H1 (cell line): Measurements from ENCODE around the gene STX16. TPM values are rescaled to one million over a fixed set of nuclear protein-coding genes. Genes with fewer than 3 reads are reported as not detected.

Experiments
- CTCF ChIA-PET: fragments of 300-600 bp; sonication (Branson Sonifier 250); formaldehyde crosslinking; loops from one replicate; lab custom pipeline; 2021; ENCODE audit not compliant: partially characterized antibody; lab: Charles Lee
- POLR2A ChIA-PET: fragments of 300-600 bp; sonication (Branson Sonifier 250); formaldehyde crosslinking; loops from one replicate; lab custom pipeline; 2021; ENCODE audit warnings: inconsistent platforms; ENCODE audit not compliant: partially characterized antibody; lab: Charles Lee
- DNase-seq, 2 experiments: peaks; one replicate each; pipeline versions ENCODE4 v3.0.0 to v3.0.0-alpha.2; 2010 to 2022; ENCODE audit warnings: low spot score in 2 of 2, low read depth in 1 of 2, mixed read lengths in 1 of 2
- FAIRE-seq: peaks from 2 replicates; lab custom pipeline; 2011; peaks lifted over from hg19 to GRCh38; lab: Jason Lieb, UNC
- H2AFZ ChIP-seq: 2 replicates; pipeline ENCODE4 v1.8.1; 2012; ENCODE audit warnings: low read length, inconsistent platforms
- H2AK5ac ChIP-seq: 2 replicates; pipeline ENCODE4 v1.6.1; 2013; ENCODE audit warnings: low read depth, low read length
- H2BK120ac ChIP-seq: replicated peaks from 2 replicates; pipeline ENCODE3; 2013; ENCODE audit warnings: low read depth, low read length, inconsistent platforms
- H2BK12ac ChIP-seq: 2 replicates; pipeline ENCODE4 v1.6.1; 2013; ENCODE audit warnings: low read depth, low read length
- H2BK15ac ChIP-seq: 2 replicates; pipeline ENCODE4 v1.6.1; 2013; ENCODE audit warnings: low read length
- H2BK20ac ChIP-seq: 2 replicates; pipeline ENCODE4 v1.6.1; 2013; ENCODE audit warnings: low read length
- H2BK5ac ChIP-seq: 2 replicates; pipeline ENCODE4 v1.6.1; 2013; ENCODE audit warnings: low read depth, low read length
- H3K14ac ChIP-seq: 2 replicates; pipeline ENCODE4 v1.6.1; 2013; ENCODE audit warnings: inconsistent platforms; ENCODE audit not compliant: insufficient read length
- H3K18ac ChIP-seq: 2 replicates; pipeline ENCODE4 v1.6.1; 2013; ENCODE audit warnings: low read length; ENCODE audit errors: extremely low read depth
- H3K23ac ChIP-seq: 2 replicates; pipeline ENCODE4 v1.6.1; 2013; ENCODE audit warnings: inconsistent platforms; ENCODE audit not compliant: insufficient read length
- H3K23me2 ChIP-seq: 2 replicates; pipeline ENCODE4 v1.6.1; 2013; ENCODE audit warnings: low read depth, low read length
- H3K27ac ChIP-seq: 2 replicates; pipeline ENCODE4 v1.6.1; 2011; ENCODE audit warnings: low read depth, low read length, inconsistent platforms
- H3K27me3 ChIP-seq, 4 experiments: replicated peaks in 1 of 4; 1 replicate in 1 of 4; 2 replicates in 3 of 4; pipeline versions ENCODE4 v1.6.1 to v1.8.1; 2011 to 2013; ENCODE audit warnings: low read length in 3 of 4, mild to moderate bottlenecking in 3 of 4, inconsistent platforms in 2 of 4, mixed read lengths in 2 of 4, moderate library complexity in 1 of 4; ENCODE audit not compliant: control insufficient read depth in 3 of 4, insufficient read depth in 3 of 4; ENCODE audit errors: extremely low read depth in 1 of 4
- H3K36me3 ChIP-seq, 4 experiments: 2 replicates each; pipeline versions ENCODE4 v1.6.1 to v1.8.1; 2011 to 2013; ENCODE audit warnings: mild to moderate bottlenecking in 4 of 4, low read length in 3 of 4, moderate library complexity in 2 of 4, control low read depth in 1 of 4, inconsistent platforms in 1 of 4; ENCODE audit not compliant: insufficient read depth in 4 of 4, control insufficient read depth in 2 of 4
- H3K4ac ChIP-seq: replicated peaks from 2 replicates; pipeline ENCODE3; 2013; ENCODE audit warnings: low read length, low read depth, mixed read lengths, inconsistent platforms; ENCODE audit not compliant: insufficient read length
- H3K4me1 ChIP-seq, 4 experiments: replicated peaks in 1 of 4; 1 replicate in 1 of 4; 2 replicates in 3 of 4; pipeline versions ENCODE4 v1.6.1 to v1.8.1; 2011 to 2013; ENCODE audit warnings: low read length in 3 of 4, inconsistent platforms in 2 of 4, mixed read lengths in 1 of 4; ENCODE audit not compliant: insufficient read depth in 4 of 4, control insufficient read depth in 3 of 4
- H3K4me2 ChIP-seq, 2 experiments: 2 replicates each; pipeline versions ENCODE4 v1.6.1 to v1.8.1; 2011 to 2013; ENCODE audit warnings: low read depth in 2 of 2, low read length in 2 of 2, control low read depth in 1 of 2, inconsistent platforms in 1 of 2, mild to moderate bottlenecking in 1 of 2; ENCODE audit not compliant: insufficient read depth in 1 of 2
- H3K4me3 ChIP-seq, 4 experiments: fragments of 200-600, 300-600 bp in 1 of 4; sonication (generic), shearing (Covaris generic), sonication (Bioruptor Twin) in 1 of 4; 2 replicates each; pipeline versions ENCODE4 v1.5.1 to v1.8.1; 2011 to 2016; ENCODE audit warnings: low read length in 4 of 4, low read depth in 3 of 4, control low read depth in 2 of 4, inconsistent platforms in 2 of 4, mild to moderate bottlenecking in 2 of 4, mixed read lengths in 1 of 4, moderate library complexity in 1 of 4; ENCODE audit not compliant: insufficient read depth in 2 of 4; ENCODE audit errors: extremely low read depth in 1 of 4
- H3K56ac ChIP-seq: replicated peaks from 2 replicates; pipeline ENCODE3; 2013; ENCODE audit warnings: low read depth, mild to moderate bottlenecking, mixed read lengths, low read length, inconsistent platforms; ENCODE audit not compliant: insufficient read length
- H3K79me1 ChIP-seq: 2 replicates; pipeline ENCODE4 v1.6.1; 2013; ENCODE audit warnings: low read depth, low read length, control low read depth
- H3K79me2 ChIP-seq, 2 experiments: 2 replicates each; pipeline versions ENCODE4 v1.6.1 to v1.8.1; 2012 to 2013; ENCODE audit warnings: low read length in 2 of 2, mild to moderate bottlenecking in 2 of 2, inconsistent platforms in 1 of 2; ENCODE audit not compliant: insufficient read depth in 2 of 2, control insufficient read depth in 1 of 2
- H3K9ac ChIP-seq, 4 experiments: replicated peaks in 1 of 4; 1 replicate in 1 of 4; 2 replicates in 3 of 4; pipeline versions ENCODE4 v1.6.1 to v1.8.1; 2011 to 2013; ENCODE audit warnings: low read depth in 3 of 4, low read length in 3 of 4, control low read depth in 2 of 4, mild to moderate bottlenecking in 2 of 4, moderate library complexity in 2 of 4, inconsistent platforms in 1 of 4; ENCODE audit errors: extremely low read depth in 1 of 4
- H3K9me3 ChIP-seq, 2 experiments: 2 replicates each; pipeline versions ENCODE4 v1.6.1 to v1.8.1; 2012 to 2013; ENCODE audit warnings: mild to moderate bottlenecking in 2 of 2, moderate library complexity in 2 of 2, control low read depth in 1 of 2, inconsistent platforms in 1 of 2, low read depth in 1 of 2, low read length in 1 of 2, mixed read lengths in 1 of 2; ENCODE audit not compliant: insufficient read depth in 2 of 2
- H4K20me1 ChIP-seq, 2 experiments: replicated peaks in 1 of 2; 2 replicates each; pipeline versions ENCODE3 to v1.8.1; 2011 to 2013; ENCODE audit warnings: inconsistent platforms in 2 of 2, low read length in 2 of 2, mild to moderate bottlenecking in 1 of 2; ENCODE audit not compliant: insufficient read depth in 2 of 2, control insufficient read depth in 1 of 2
- H4K5ac ChIP-seq: 2 replicates; pipeline ENCODE4 v1.6.1; 2013; ENCODE audit warnings: low read length, low read depth, mixed read lengths, inconsistent platforms; ENCODE audit not compliant: insufficient read length
- H4K8ac ChIP-seq: 2 replicates; pipeline ENCODE4 v1.8.0; 2013; ENCODE audit warnings: mild to moderate bottlenecking, moderate library complexity, low read length, inconsistent platforms; ENCODE audit not compliant: insufficient read depth; ENCODE audit errors: extremely low read depth
- H4K91ac ChIP-seq: replicated peaks from 2 replicates; pipeline ENCODE3; 2013; ENCODE audit warnings: low read length, mixed read lengths, inconsistent platforms; ENCODE audit not compliant: insufficient read length
- CHD2 ChIP-seq: IDR thresholded peaks from 2 replicates; pipeline ENCODE4 v1.6.1; 2012; ENCODE audit warnings: low read length, improper control_type of control experiment
- CREB1 ChIP-seq: IDR thresholded peaks from 2 replicates; pipeline ENCODE4 v1.6.1; 2012; ENCODE audit warnings: inconsistent platforms
- HDAC6 ChIP-seq: IDR thresholded peaks from one replicate; pipeline ENCODE4 v1.7.1; 2012; ENCODE audit warnings: low read depth, mild to moderate bottlenecking, inconsistent platforms, low read length, moderate library complexity
- JUN ChIP-seq: IDR thresholded peaks from 2 replicates; pipeline ENCODE4 v1.6.1; 2011; ENCODE audit warnings: low read depth, mild to moderate bottlenecking, improper control_type of control experiment, low read length
- KDM1A ChIP-seq: fragments of 200-600, 300-600 bp; sonication (generic); IDR thresholded peaks from 2 replicates; pipeline ENCODE4 v1.7.1; 2016; ENCODE audit warnings: mild to moderate bottlenecking, low read length, borderline replicate concordance
- MAFK ChIP-seq: IDR thresholded peaks from 2 replicates; pipeline ENCODE4 v1.6.1; 2012; ENCODE audit warnings: low read depth, mild to moderate bottlenecking, improper control_type of control experiment, low read length
- RBBP5 ChIP-seq: IDR thresholded peaks from 2 replicates; pipeline ENCODE4 v1.7.1; 2012; ENCODE audit warnings: low read depth, mild to moderate bottlenecking, inconsistent platforms, low read length, moderate library complexity, borderline replicate concordance
- SIN3A ChIP-seq, 2 experiments: IDR thresholded peaks in 1 of 2; conservative IDR thresholded peaks in 1 of 2; 2 replicates each; pipeline ENCODE4 v1.6.1; 2011 to 2012; ENCODE audit warnings: low read length in 2 of 2, improper control_type of control experiment in 1 of 2, low read depth in 1 of 2, mild to moderate bottlenecking in 1 of 2
- SRF ChIP-seq: IDR thresholded peaks from 2 replicates; pipeline ENCODE4 v1.6.1; 2011; ENCODE audit warnings: mild to moderate bottlenecking, low read depth, low read length, moderate library complexity
- WGBS, 2 experiments: shearing (Covaris generic) in 1 of 2; methylation state at CpG; one replicate each; pipeline versions ENCODE4 v1.1.6 to v1.1.7; 2013 to 2015; ENCODE audit warnings: low lambda C conversion rate in 2 of 2, mixed read lengths in 2 of 2, inconsistent platforms in 1 of 2, low coverage in 1 of 2, missing lambda C conversion rate in 1 of 2; ENCODE audit not compliant: insufficient replicate concordance in 2 of 2, insufficient coverage in 1 of 2, insufficient read length in 1 of 2; ENCODE audit errors: extremely low coverage in 1 of 2, missing lambda C conversion rate in 1 of 2; 5-methylcytosine and 5-hydroxymethylcytosine counted together
- polyA plus RNA-seq, 7 experiments: library from polyadenylated mRNA; depleted of rRNA in 3 of 7; stranded (reverse) in 5 of 7; unstranded in 2 of 7; fragments of >200 nt in 5 of 7; fragments of 200-250 nt in 2 of 7; gene quantifications; 1 replicate in 5 of 7; 2 replicates in 1 of 7; 4 replicates in 1 of 7; pipeline versions ENCODE4 v1.2.1 to v1.2.3, GENCODE V29; 2011 to 2013; ENCODE audit warnings: missing spikeins in 2 of 7, mixed read lengths in 2 of 7
- total RNA-seq: library from RNA; stranded (reverse); fragmentation: NEBNext Ultra II Directional; extraction: Animal tissue kit (Norgen Biotek cat#: 25700); gene quantifications from 2 replicates; pipeline ENCODE4 v1.2.1, GENCODE V29; 2021
- TF ChIP-seq, protein P1 (sequence below): IDR thresholded peaks from 2 replicates; pipeline ENCODE4 v1.6.1; 2012; ENCODE audit warnings: low read length, inconsistent platforms

STX16 gene
- total and polyA plus RNA-seq, 2 of the 8 experiments (the other 6 are each of a cell fraction or from before 2014, with no cell fraction given), result 45.2 to 61.6 TPM

DNA sequence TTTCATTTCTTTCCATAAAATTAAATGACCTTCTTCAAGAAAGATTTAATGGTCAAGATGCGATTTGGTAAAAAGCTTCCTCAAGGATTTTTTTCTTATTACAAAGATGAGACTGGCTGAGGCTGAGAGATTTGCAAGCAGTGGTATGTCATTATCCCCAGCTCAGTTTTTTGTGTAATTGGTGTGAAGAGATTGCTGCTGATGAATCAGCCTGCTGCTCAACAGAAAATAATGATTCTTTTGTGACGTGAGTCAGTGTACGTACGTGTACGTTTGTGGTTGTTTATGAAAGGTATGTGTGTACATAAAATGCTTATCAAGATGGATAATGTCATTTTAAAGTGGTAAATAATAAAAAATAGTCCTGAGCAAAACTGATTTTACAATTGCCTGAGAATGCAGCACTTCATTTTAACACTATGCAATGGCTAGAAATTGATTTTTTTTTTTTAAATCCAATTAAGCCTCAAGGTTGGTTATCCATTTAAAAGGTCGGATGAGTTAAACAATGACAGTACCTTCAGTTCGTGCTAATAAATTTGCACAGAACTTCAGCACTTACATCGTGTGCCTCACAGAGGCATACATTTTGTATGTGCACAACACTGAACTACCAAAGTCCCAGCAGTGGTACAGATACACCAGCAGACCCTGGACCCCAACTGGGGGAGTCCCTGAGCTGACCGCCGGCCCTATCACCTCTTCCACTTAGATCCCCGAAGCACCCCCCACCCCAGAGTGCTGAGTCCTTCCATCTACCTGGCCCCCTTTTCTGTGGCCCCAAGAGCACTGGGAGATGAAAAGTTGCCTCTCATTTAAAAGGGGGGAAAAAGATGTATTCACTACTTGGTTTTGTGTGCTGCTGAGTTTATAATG lies 31.8 kb downstream of the STX16 start:
- H4K8ac ChIP-seq, result no peak overlapping the region
- H2BK15ac ChIP-seq, result no peak overlapping the region
- ChIA-PET POLR2A (interaction anchor here (0.9 to 3.0 kb wide), 4 partner anchors 9 to 23 kb away, joined by 3 to 15 read pairs (median 5); partner anchors contain the start of gene NPEPL1), CTCF (interaction anchor here (1.4 kb wide), 1 partner anchor 35 kb away, joined by 3 read pairs; no protein-coding TSS in a partner anchor)
- no peak overlapping the region for H4K5ac ChIP-seq
- H4K20me1 ChIP-seq, result no peaks in the 10 kb centered on the region
- peaks cover 0 to 20% (median 9%) of the 10 kb centered on the region in 4 experiments; a peak in 4 of 8 replicates for H3K36me3 ChIP-seq
- H2BK20ac ChIP-seq, result no peak overlapping the region
- H3K56ac ChIP-seq, result no peak overlapping the region
- H4K91ac ChIP-seq, result no peak overlapping the region
- H3K23me2 ChIP-seq, result peaks cover 2% of the 10 kb centered on the region; the same call in 1 of the 2 replicates
- H3K79me2 ChIP-seq, result no peaks in the 10 kb centered on the region; a peak in 1 of 4 replicates
- H3K4me3 ChIP-seq, result no peak overlapping the region
- no peaks in the 10 kb centered on the region for H3K9me3 ChIP-seq
- no peak overlapping the region for H3K9ac ChIP-seq
- no peak overlapping the region for H2BK12ac ChIP-seq
- no peak overlapping the region for H2AFZ ChIP-seq
- peaks cover 0 to 3% (median under 1%) of the 10 kb centered on the region in 4 experiments; a peak in 3 of 7 replicates for H3K4me1 ChIP-seq
- FAIRE-seq (no peak), DNase-seq (peak in 1 of 2 experiments; percentile 24)
- H3K14ac ChIP-seq, result no peak overlapping the region
- H2BK5ac ChIP-seq, result no peak overlapping the region
- H3K23ac ChIP-seq, result no peak overlapping the region
- no peak overlapping the region for H3K4me2 ChIP-seq
- no peaks in the 10 kb centered on the region; the same call in 1 of the 2 replicates for H3K79me1 ChIP-seq
- H2AK5ac ChIP-seq, result no peak overlapping the region
- H3K18ac ChIP-seq, result no peak overlapping the region
- no peak overlapping the region for H3K27ac ChIP-seq
- 92% methylated on average over 11 of the region's 11 CpGs; no CpG with 5 or more reads in 1 of the 2 experiments for WGBS, 2 experiments
- H3K4ac ChIP-seq, result no peak overlapping the region
- no peaks in the 10 kb centered on the region for H3K27me3 ChIP-seq
- no peak overlapping the region for H2BK120ac ChIP-seq
- TF ChIP-seq, protein P1, sequence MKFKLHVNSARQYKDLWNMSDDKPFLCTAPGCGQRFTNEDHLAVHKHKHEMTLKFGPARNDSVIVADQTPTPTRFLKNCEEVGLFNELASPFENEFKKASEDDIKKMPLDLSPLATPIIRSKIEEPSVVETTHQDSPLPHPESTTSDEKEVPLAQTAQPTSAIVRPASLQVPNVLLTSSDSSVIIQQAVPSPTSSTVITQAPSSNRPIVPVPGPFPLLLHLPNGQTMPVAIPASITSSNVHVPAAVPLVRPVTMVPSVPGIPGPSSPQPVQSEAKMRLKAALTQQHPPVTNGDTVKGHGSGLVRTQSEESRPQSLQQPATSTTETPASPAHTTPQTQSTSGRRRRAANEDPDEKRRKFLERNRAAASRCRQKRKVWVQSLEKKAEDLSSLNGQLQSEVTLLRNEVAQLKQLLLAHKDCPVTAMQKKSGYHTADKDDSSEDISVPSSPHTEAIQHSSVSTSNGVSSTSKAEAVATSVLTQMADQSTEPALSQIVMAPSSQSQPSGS, result no peak
- TF ChIP-seq MAFK, result no peak
- TF ChIP-seq HDAC6, result no peak
- TF ChIP-seq JUN, result no peak
- no peak for TF ChIP-seq KDM1A
- TF ChIP-seq SIN3A (conservative IDR thresholded peaks at IDR 0.05 in 1 of 2, IDR thresholded peaks at IDR 0.05 in 1 of 2; ENCODE audit: low read depth in 1 of 2, low read length in 2 of 2), result no peak
- TF ChIP-seq SRF, result no peak
- no peak for TF ChIP-seq CHD2
- TF ChIP-seq CREB1, result no peak
- no peak for TF ChIP-seq RBBP5
